GM12878 (cell line): ENCODE results near the gene BCLAF1. TPM values are rescaled to one million over a fixed set of nuclear protein-coding genes. Genes with fewer than 3 reads are reported as not detected.

Source experiments
- ATAC-seq: fragments of 200-7000 bp; cut with Tn5 transposase; 3 replicates; pipeline ENCODE4 v1.9.1; 2020; ENCODE audit warnings: mild to moderate bottlenecking, moderate library complexity
- BruUV-seq: library from RNA; stranded (reverse); fragments of 400-500 nt; replicated peaks from 2 replicates; lab custom pipeline; 2021; lab: Mats Ljungman, UMichigan
- CTCF ChIA-PET: fragments of 300-600 bp; sonication (Branson Sonifier 250); formaldehyde crosslinking; extraction: SDS; loops from one replicate; lab custom pipeline; 2021; ENCODE audit warnings: inconsistent platforms; lab: Yijun Ruan, JAX
- POLR2A ChIA-PET: fragments of 350-600 bp; formaldehyde crosslinking; extraction: SDS; loops from one replicate; lab custom pipeline; 2021; ENCODE audit warnings: inconsistent platforms; lab: Charles Lee
- RAD21 ChIA-PET: fragments of 300-600 bp; sonication (Branson Sonifier 250); formaldehyde crosslinking; loops from one replicate; lab custom pipeline; 2023; ENCODE audit warnings: antibody characterized with exemption; ENCODE audit not compliant: unreplicated experiment; lab: Charles Lee
- SMC1A ChIA-PET: fragments of 300-600 bp; sonication (Branson Sonifier 250); formaldehyde crosslinking; loops from one replicate; lab custom pipeline; 2023; ENCODE audit not compliant: unreplicated experiment, uncharacterized antibody; lab: Charles Lee
- DNase-seq: peaks from one replicate; pipeline ENCODE4 v3.0.0-alpha.2; 2011; ENCODE audit warnings: low read depth, low spot score
- FAIRE-seq: peaks from 3 replicates; lab custom pipeline; 2011; peaks lifted over from hg19 to GRCh38; lab: Jason Lieb, UNC
- H2AFZ ChIP-seq: 2 replicates; pipeline ENCODE4 v1.6.0; 2011; ENCODE audit warnings: low read depth, low read length, control low read depth; ENCODE audit not compliant: control insufficient read depth
- H3K27ac ChIP-seq: 2 replicates; pipeline ENCODE4 v1.5.1; 2011; ENCODE audit warnings: control low read depth; ENCODE audit not compliant: control insufficient read depth, insufficient read depth
- H3K27me3 ChIP-seq, 2 experiments: replicated peaks in 1 of 2; 2 replicates each; pipeline versions ENCODE4 v1.6.0 to v1.6.1; 2011; ENCODE audit warnings: low read length in 1 of 2; ENCODE audit not compliant: control insufficient read depth in 2 of 2, insufficient read depth in 2 of 2
- H3K36me3 ChIP-seq, 2 experiments: 2 replicates each; pipeline ENCODE4 v1.5.1; 2011; ENCODE audit warnings: low read length in 1 of 2; ENCODE audit not compliant: control insufficient read depth in 2 of 2, insufficient read depth in 2 of 2
- H3K4me1 ChIP-seq: 2 replicates; pipeline ENCODE4 v1.6.1; 2011; ENCODE audit warnings: mild to moderate bottlenecking, low read length, moderate library complexity, mixed read lengths; ENCODE audit not compliant: control insufficient read depth, insufficient read depth
- H3K4me2 ChIP-seq: 2 replicates; pipeline ENCODE4 v1.6.0; 2011; ENCODE audit warnings: control low read depth; ENCODE audit not compliant: control insufficient read depth, insufficient read depth
- H3K4me3 ChIP-seq: fragments of 200-600 bp; sonication (generic); 2 replicates; pipeline ENCODE4 v1.5.1; 2016
- H3K79me2 ChIP-seq: 2 replicates; pipeline ENCODE4 v1.6.0; 2011; ENCODE audit warnings: low read length; ENCODE audit not compliant: control insufficient read depth, insufficient read depth
- H3K9ac ChIP-seq: 2 replicates; pipeline ENCODE4 v1.8.0; 2011; ENCODE audit warnings: low read length, control low read depth, mixed read lengths; ENCODE audit not compliant: control insufficient read depth, insufficient read depth
- H3K9me3 ChIP-seq: replicated peaks from 3 replicates; pipeline ENCODE4 v1.5.1; 2011; ENCODE audit warnings: mild to moderate bottlenecking, low read length; ENCODE audit not compliant: control insufficient read depth, insufficient read depth
- H4K20me1 ChIP-seq: 2 replicates; pipeline ENCODE4 v1.6.0; 2011; ENCODE audit not compliant: control insufficient read depth, insufficient read depth
- BCL11A ChIP-seq: IDR thresholded peaks from 2 replicates; pipeline ENCODE4 v1.6.1; 2011; ENCODE audit warnings: low read depth, low read length
- CHD1 ChIP-seq: IDR thresholded peaks from 2 replicates; pipeline ENCODE4 v1.6.1; 2012; ENCODE audit warnings: low read depth, low read length, improper control_type of control experiment
- ETV6 ChIP-seq, 2 experiments: fragments of 450-650 bp in 1 of 2; IDR thresholded peaks in 1 of 2; conservative IDR thresholded peaks in 1 of 2; 2 replicates each; pipeline ENCODE4 v1.6.1; 2014; ENCODE audit warnings: antibody characterized with exemption in 1 of 2, borderline replicate concordance in 1 of 2, low read depth in 1 of 2, mild to moderate bottlenecking in 1 of 2, moderate library complexity in 1 of 2
- HDAC2 ChIP-seq: fragments of 200-600 bp; sonication (generic); IDR thresholded peaks from 2 replicates; pipeline ENCODE4 v1.6.1; 2017
- IKZF1 ChIP-seq: fragments of 450-650 bp; conservative IDR thresholded peaks from 2 replicates; pipeline ENCODE4 v1.6.1; 2017; ENCODE audit warnings: antibody characterized with exemption, mild to moderate bottlenecking
- JUND ChIP-seq: IDR thresholded peaks from 2 replicates; pipeline ENCODE4 v1.6.1; 2012; ENCODE audit warnings: low read depth, mild to moderate bottlenecking, low read length, improper control_type of control experiment, moderate library complexity
- MTA3 ChIP-seq: IDR thresholded peaks from 2 replicates; pipeline ENCODE4 v1.6.1; 2012; ENCODE audit warnings: low read length, inconsistent platforms, borderline replicate concordance
- SIN3A ChIP-seq: IDR thresholded peaks from 2 replicates; pipeline ENCODE4 v1.6.1; 2012; ENCODE audit warnings: low read depth, low read length, improper control_type of control experiment
- SIX5 ChIP-seq: IDR thresholded peaks from 2 replicates; pipeline ENCODE4 v1.6.1; 2011; ENCODE audit warnings: mild to moderate bottlenecking, low read depth, low read length, moderate library complexity; ENCODE audit not compliant: severe bottlenecking
- SREBF1 ChIP-seq: IDR thresholded peaks from 2 replicates; pipeline ENCODE4 v1.6.1; 2012; ENCODE audit warnings: mild to moderate bottlenecking, low read length
- TCF3 ChIP-seq: IDR thresholded peaks from 2 replicates; pipeline ENCODE4 v1.6.1; 2012; ENCODE audit warnings: low read depth, mild to moderate bottlenecking, low read length, borderline replicate concordance; ENCODE audit not compliant: insufficient read depth
- ZNF217 ChIP-seq: fragments of 450-650 bp; IDR thresholded peaks from 2 replicates; pipeline ENCODE4 v1.6.1; 2017; ENCODE audit warnings: antibody characterized with exemption, mild to moderate bottlenecking
- WGBS: methylation state at CpG from one replicate; pipeline ENCODE4 v1.1.6; 2016; ENCODE audit warnings: low lambda C conversion rate; ENCODE audit not compliant: insufficient replicate concordance, insufficient coverage; ENCODE audit errors: missing lambda C conversion rate; 5-methylcytosine and 5-hydroxymethylcytosine counted together
- in situ Hi-C: fragments of 300-500 bp; cut with MboI; formaldehyde crosslinking; loops from 9 replicates; pipeline ENCODE4 v1.14.3; 2018; ENCODE audit warnings: mixed read lengths
- intact Hi-C: fragments of 100-400 bp; cut with micrococcal nuclease; formaldehyde crosslinking; loops from one replicate; pipeline ENCODE4 v1.14.2; 2022; ENCODE audit not compliant: unreplicated experiment
- polyA plus RNA-seq, 11 experiments: library from polyadenylated mRNA; depleted of rRNA in 4 of 11; unstranded in 6 of 11; stranded (reverse) in 5 of 11; fragments of >200 nt; fragmentation: Nextera tagmentation in 4 of 11; fragmentation: Illumina TruSeq in 1 of 11; extraction: Ambion mirVana in 4 of 11; extraction: Trizol in 1 of 11; gene quantifications; 1 replicate in 1 of 11; 2 replicates in 10 of 11; pipeline versions ENCODE4 v1.2.1 to v1.2.3, GENCODE V29; 2011 to 2016; ENCODE audit warnings: inconsistent platforms in 2 of 11, missing spikeins in 2 of 11, low read depth in 1 of 11
- total RNA-seq, 4 experiments: library from RNA; depleted of rRNA in 3 of 4; stranded (reverse); fragments of >200 nt in 3 of 4; fragmentation: Illumina TruSeq in 1 of 4; extraction: Trizol in 1 of 4; gene quantifications; 2 replicates each; pipeline versions ENCODE4 v1.2.1 to v1.2.3, GENCODE V29; 2013 to 2021
- TF ChIP-seq, protein P1 (sequence below): fragments of 150-350 bp; IDR thresholded peaks from 2 replicates; pipeline ENCODE4 v1.6.1; 2016; ENCODE audit warnings: low read depth, low read length
- TF ChIP-seq, protein P2 (sequence below): fragments of 450-650 bp; IDR thresholded peaks from 2 replicates; pipeline ENCODE4 v1.6.1; 2017; ENCODE audit warnings: mild to moderate bottlenecking, low read depth, inconsistent platforms; ENCODE audit not compliant: poor library complexity, severe bottlenecking
- TF ChIP-seq, protein P3 (sequence below): IDR thresholded peaks from 2 replicates; pipeline ENCODE4 v1.6.1; 2012; ENCODE audit warnings: low read depth, low read length, improper control_type of control experiment

BCLAF1 gene
- total and polyA plus RNA-seq, 10 of the 15 experiments (the other 5 are each of a cell fraction or from before 2014, with no cell fraction given) = 56.0 to 223 (median 114) TPM

DNA sequence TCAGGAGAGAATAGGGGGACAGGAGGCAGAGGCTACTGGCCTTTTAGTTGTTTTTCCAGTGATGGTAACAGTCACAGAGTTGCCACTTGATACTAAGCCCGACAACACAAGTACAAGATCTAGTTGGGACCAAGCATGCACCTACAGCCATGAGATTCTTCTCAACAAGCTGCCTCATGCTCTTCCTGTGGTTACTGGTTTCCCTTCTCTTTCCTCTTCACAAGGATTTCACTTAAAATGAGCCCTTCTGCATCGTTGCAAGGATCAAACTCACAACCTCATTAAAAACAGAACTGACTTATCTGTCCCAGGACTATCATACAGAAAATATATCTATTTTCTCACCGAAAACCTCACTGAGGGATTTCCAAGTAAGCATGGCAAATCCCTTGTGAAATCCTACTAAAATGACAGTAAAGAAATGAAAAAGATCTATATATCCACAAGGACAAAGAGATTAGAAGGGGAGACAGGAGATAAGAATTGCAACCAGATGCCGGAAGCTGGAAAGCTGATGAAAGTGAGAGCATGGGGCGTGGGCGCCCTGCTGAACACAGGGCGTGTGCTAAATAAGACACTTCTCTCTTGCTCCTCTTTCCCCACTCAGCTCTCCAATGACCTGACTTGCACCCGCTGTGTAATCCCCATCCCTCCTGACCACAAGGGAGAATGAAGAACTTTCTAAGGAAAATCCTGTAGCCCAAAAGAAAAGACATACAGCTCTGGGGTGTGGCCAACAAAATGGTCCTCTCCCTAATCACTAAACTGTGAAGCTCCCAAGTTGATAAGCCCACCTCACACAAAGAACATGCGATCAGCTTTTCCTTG is 53.0 kb downstream of the BCLAF1 start:
- POLR2A ChIA-PET = no interaction called here
- CTCF ChIA-PET = interaction anchor here (1.1 to 2.4 kb wide), 2 partner anchors 10 to 34 kb away, joined by 4 to 12 read pairs; no protein-coding TSS in a partner anchor
- Histone ChIP-seq H3K27ac (no peak overlapping the region), H3K36me3 (peaks cover 0 to 26% of the 10 kb centered on the region in 2 experiments; a peak in 3 of 4 replicates), H3K27me3 (no peaks in the 10 kb centered on the region), H3K4me1 (no peaks in the 10 kb centered on the region), H3K9ac (no peak overlapping the region), H3K4me2 (no peak overlapping the region), H3K79me2 (no peaks in the 10 kb centered on the region), H3K9me3 (no peaks in the 10 kb centered on the region), H4K20me1 (no peaks in the 10 kb centered on the region), H2AFZ (no peak overlapping the region), H3K4me3 (no peak overlapping the region)
- RAD21 ChIA-PET = no interaction called here
- in situ Hi-C loops (no loop called here), intact Hi-C loops (no loop called here)
- BruUV-seq = no TSS peak
- WGBS = 84% methylated on average over 9 of the region's 9 CpGs
- ATAC-seq (no peak), FAIRE-seq (no peak), DNase-seq (no peak)
- SMC1A ChIA-PET = interaction anchor here (1.4 kb wide), 1 partner anchor 10 kb away, joined by 7 read pairs; no protein-coding TSS in a partner anchor
- no peak for TF ChIP-seq JUND
- TF ChIP-seq BCL11A = no peak
- TF ChIP-seq SREBF1 = no peak
- no peak for TF ChIP-seq CHD1
- TF ChIP-seq MTA3 = no peak
- TF ChIP-seq, protein P1, sequence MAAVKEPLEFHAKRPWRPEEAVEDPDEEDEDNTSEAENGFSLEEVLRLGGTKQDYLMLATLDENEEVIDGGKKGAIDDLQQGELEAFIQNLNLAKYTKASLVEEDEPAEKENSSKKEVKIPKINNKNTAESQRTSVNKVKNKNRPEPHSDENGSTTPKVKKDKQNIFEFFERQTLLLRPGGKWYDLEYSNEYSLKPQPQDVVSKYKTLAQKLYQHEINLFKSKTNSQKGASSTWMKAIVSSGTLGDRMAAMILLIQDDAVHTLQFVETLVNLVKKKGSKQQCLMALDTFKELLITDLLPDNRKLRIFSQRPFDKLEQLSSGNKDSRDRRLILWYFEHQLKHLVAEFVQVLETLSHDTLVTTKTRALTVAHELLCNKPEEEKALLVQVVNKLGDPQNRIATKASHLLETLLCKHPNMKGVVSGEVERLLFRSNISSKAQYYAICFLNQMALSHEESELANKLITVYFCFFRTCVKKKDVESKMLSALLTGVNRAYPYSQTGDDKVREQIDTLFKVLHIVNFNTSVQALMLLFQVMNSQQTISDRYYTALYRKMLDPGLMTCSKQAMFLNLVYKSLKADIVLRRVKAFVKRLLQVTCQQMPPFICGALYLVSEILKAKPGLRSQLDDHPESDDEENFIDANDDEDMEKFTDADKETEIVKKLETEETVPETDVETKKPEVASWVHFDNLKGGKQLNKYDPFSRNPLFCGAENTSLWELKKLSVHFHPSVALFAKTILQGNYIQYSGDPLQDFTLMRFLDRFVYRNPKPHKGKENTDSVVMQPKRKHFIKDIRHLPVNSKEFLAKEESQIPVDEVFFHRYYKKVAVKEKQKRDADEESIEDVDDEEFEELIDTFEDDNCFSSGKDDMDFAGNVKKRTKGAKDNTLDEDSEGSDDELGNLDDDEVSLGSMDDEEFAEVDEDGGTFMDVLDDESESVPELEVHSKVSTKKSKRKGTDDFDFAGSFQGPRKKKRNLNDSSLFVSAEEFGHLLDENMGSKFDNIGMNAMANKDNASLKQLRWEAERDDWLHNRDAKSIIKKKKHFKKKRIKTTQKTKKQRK = no peak
- TF ChIP-seq, protein P2, sequence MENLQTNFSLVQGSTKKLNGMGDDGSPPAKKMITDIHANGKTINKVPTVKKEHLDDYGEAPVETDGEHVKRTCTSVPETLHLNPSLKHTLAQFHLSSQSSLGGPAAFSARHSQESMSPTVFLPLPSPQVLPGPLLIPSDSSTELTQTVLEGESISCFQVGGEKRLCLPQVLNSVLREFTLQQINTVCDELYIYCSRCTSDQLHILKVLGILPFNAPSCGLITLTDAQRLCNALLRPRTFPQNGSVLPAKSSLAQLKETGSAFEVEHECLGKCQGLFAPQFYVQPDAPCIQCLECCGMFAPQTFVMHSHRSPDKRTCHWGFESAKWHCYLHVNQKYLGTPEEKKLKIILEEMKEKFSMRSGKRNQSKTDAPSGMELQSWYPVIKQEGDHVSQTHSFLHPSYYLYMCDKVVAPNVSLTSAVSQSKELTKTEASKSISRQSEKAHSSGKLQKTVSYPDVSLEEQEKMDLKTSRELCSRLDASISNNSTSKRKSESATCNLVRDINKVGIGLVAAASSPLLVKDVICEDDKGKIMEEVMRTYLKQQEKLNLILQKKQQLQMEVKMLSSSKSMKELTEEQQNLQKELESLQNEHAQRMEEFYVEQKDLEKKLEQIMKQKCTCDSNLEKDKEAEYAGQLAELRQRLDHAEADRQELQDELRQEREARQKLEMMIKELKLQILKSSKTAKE = no peak
- no peak for TF ChIP-seq IKZF1
- no peak for TF ChIP-seq TCF3
- no peak for TF ChIP-seq ETV6 (conservative IDR thresholded peaks at IDR 0.05 in 1 of 2, IDR thresholded peaks at IDR 0.05 in 1 of 2; ENCODE audit: borderline replicate concordance in 1 of 2, low read depth in 1 of 2)
- TF ChIP-seq SIN3A = no peak
- TF ChIP-seq, protein P3, sequence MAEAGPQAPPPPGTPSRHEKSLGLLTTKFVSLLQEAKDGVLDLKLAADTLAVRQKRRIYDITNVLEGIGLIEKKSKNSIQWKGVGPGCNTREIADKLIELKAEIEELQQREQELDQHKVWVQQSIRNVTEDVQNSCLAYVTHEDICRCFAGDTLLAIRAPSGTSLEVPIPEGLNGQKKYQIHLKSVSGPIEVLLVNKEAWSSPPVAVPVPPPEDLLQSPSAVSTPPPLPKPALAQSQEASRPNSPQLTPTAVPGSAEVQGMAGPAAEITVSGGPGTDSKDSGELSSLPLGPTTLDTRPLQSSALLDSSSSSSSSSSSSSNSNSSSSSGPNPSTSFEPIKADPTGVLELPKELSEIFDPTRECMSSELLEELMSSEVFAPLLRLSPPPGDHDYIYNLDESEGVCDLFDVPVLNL = no peak
- TF ChIP-seq ZNF217 = no peak
- no peak for TF ChIP-seq HDAC2
- TF ChIP-seq SIX5 = no peak
